GM15510 (cell line): ENCODE data around the gene UIMC1.

Experiments used
- POLR2A ChIP-seq: IDR thresholded peaks from 3 replicates; pipeline ENCODE4 v1.6.1; 2011; ENCODE audit warnings: borderline replicate concordance; ENCODE audit not compliant: insufficient read length; ENCODE audit errors: extremely low read depth

Gene UIMC1

GRCh38 chr5:176987583-176987982 is 19.0 kb downstream of the UIMC1 start:
- TF ChIP-seq POLR2A = no peak

GRCh38 chr5:176986280-176986679 is 20.3 kb downstream of the UIMC1 start:
- no peak for TF ChIP-seq POLR2A

DNA sequence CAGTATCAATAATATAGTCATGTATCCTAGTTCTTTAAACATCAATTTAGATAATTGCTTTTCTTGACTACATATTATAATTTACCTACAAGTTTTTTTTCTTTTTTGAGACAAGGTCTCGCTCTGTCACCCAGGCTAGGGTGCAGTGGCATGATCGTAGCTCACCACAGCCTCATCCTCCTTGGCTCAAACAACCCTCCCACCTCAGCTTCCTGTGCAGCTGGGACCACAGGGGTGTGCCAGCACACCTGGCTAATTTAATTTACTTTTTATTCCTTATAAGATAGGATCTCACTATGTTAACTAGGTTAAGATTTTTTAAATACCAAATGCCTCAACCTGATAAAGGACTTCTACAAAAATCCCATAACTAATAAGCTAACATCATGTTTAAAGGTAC is 21.1 kb downstream of the UIMC1 start:
- TF ChIP-seq POLR2A = no peak

- TF ChIP-seq POLR2A = no peak
These were observed 25.8 kb downstream of the UIMC1 start for GRCh38 chr5:176980818-176981217.

- TF ChIP-seq POLR2A = no peak
These were observed 26.9 kb downstream of the UIMC1 start for GRCh38 chr5:176979669-176980068.

DNA sequence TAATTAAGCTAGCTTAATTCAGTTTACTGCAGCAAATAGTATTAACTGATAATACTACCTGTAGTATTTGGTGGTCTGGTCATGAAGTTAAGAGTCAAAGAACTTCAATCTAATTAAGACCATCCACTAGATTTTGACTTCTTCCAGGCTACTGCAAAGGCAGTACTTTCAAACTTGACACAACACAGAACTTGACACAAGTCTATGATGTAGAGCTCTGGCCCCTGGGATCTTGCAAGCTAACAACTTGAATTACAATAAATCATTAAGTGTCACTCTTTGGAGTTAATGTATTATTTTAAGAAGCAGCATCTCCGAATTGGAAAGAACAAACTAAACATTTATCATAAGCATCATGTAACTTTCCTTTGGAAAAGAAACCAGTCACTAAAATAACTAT is 40.9 kb downstream of the UIMC1 start:
- no peak for TF ChIP-seq POLR2A

DNA sequence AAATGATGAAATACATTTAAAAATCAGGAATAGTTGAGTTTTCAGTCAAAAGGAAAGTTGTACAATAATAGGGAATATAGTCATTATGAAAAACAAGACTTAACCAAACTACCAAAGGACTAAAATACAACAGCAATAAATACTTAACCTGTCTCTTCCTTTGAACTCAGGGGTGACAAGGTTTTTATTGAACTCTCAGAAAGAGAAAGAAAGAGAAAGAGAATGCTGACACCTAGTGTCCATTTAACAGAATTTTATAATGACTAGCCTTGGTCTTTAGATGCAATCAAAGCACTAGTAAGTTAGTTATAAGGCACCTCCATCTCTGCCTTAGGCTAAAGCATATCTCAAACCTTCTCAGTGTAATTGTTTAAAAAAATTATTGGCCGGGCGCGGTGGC is 47.5 kb downstream of the UIMC1 start:
- no peak for TF ChIP-seq POLR2A

GRCh38 chr5:176956756-176957155 is 49.8 kb downstream of the UIMC1 start:
- no peak for TF ChIP-seq POLR2A

GRCh38 chr5:176955895-176956294 is 50.7 kb downstream of the UIMC1 start:
- no peak for TF ChIP-seq POLR2A

- TF ChIP-seq POLR2A = no peak
These were observed 52.5 kb downstream of the UIMC1 start for GRCh38 chr5:176954050-176954449.

GRCh38 chr5:176952531-176953193 is 53.9 kb downstream of the UIMC1 start:
- TF ChIP-seq POLR2A = no peak

GRCh38 chr5:176948458-176948857 is 58.1 kb downstream of the UIMC1 start:
- TF ChIP-seq POLR2A = no peak

- TF ChIP-seq POLR2A = no peak
These were observed 58.7 kb downstream of the UIMC1 start for GRCh38 chr5:176947847-176948246.

DNA sequence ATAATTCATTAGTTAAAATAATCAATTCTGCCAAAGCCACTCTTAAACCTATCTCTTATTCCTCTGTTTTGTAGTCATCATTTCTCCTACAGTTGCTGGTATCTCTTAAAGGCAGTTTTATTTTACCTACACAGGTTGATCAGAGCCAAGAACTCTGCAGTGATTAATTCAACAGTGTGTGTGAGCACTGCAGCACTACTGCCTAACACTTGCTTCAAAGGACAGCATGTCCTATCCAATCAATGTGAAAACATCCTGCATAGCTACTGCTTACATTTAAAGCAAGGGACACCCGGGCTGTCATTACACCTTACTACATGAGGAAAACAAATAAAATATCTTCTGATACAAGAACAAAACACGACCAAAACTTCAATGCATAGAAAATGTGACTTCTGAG is 62.3 kb downstream of the UIMC1 start:
- no peak for TF ChIP-seq POLR2A

DNA sequence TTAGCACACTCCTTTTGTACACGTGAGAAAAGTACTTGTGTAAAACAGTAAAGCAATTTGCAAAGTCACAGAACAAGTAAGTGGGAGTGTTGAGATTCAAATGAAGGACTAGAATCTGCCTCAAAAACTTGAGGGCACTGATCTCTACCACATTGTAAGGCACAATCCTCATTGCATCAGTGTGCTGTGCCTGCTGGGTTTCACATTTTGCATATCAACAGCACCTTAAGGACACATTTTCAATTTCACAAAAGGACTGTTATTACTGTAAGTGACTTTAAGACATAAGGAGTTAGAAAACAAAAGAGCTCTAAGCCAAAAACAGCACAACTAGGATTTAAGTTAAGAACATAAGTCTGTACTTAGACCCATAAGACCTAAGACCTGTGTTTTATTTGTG is 62.8 kb downstream of the UIMC1 start:
- TF ChIP-seq POLR2A = no peak

DNA sequence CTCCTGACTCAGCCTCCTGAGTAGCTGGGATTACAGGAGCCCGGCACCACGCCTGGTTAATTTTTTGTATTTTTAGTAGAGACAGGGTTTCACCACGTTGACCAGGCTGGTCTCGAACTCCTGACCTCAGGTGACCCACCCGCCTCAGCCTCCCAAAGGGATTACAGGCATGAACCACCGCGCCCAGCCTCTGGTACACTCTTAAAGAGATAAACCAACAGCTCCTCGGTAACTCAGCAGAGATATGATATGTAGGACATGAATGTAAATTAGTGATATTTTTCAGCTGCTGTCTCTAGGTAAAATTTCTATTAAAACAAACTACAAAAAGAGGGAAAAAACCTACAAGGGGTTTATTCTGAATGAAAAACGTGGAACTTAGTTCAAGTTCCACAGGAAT is 64.6 kb downstream of the UIMC1 start:
- TF ChIP-seq POLR2A = no peak

DNA sequence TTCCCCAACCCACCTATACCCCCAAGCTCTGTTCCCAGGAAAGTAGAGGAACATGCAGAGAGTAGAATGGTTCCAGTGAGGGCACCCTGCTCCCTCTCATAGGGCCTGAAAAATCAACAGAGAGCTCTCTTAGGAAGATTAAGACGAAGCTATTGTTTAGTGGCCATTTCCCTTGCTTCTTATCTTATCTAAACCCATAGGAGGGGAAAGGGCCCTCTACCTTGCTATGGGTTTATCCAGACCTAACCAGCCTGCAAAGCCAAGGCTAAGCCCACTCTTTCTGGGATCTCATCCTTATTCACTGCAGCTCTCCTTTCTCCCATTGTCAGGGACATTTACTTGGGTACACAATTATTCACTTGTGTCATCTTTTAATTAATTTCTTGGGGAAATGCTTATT is 68.1 kb downstream of the UIMC1 start:
- no peak for TF ChIP-seq POLR2A

DNA sequence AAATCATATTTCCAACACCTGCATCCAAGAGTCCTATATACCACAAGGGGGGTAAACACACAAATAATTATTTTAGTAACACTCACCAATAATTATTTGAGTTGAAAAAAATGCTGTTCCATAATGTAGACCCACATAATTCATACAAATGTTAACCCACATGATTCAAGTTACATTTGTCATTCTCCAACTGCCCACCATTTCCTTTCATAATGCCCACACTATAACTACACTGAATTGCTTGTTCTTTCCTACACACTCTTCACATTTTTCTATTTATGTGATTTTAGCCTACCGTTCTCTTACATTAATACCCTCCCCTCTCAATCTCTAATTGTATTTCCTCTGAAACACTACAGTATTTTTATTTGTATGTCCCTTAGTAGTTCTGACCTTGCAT is 71.6 kb downstream of the UIMC1 start:
- TF ChIP-seq POLR2A = no peak

GRCh38 chr5:176934309-176934930 is 72.2 kb downstream of the UIMC1 start:
- TF ChIP-seq POLR2A = no peak
